GM12892 (cell line): ENCODE measurements around the gene CD79B.
"Not testable (repeated sequence)": the region's sequence is repeated elsewhere in the genome, so short reads cannot be mapped to it uniquely, and the experiment has no call there.

Source experiments
- POLR2A ChIP-seq: IDR thresholded peaks from 2 replicates; pipeline ENCODE4 v1.6.1; 2011; ENCODE audit warnings: low read depth, low read length, control low read depth
- POLR2AphosphoS5 ChIP-seq: IDR thresholded peaks from 2 replicates; pipeline ENCODE4 v1.6.1; 2011; ENCODE audit warnings: low read depth, low read length, control low read depth

DNA sequence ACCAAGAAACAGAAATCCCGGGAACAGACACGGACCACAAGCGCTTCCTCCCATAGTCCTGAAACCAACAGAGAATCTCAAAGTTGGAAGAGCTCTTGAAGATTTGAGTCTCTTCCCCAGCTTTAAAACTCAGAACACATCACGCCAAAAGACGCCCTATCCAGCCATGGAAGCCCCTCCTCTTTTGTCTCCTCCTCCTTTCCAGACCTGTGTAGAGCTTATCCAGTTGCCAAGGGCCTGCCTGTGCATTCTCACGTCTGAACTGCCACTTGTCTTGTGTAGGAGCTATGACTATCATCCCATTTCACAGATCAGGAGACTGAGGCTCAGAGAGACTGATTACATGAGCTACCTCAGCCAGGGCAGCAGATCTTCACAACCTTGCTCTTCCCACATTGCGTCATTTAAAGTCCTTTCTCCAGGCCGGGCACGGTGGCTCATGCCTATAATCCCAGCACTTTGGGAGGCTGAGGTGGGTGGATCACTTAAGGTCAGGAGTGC lies 49.5 kb downstream of the CD79B start:
- TF ChIP-seq POLR2A, POLR2AphosphoS5: not testable (repeated sequence)
